ENCODE results near the gene TTLL1.

DNA sequence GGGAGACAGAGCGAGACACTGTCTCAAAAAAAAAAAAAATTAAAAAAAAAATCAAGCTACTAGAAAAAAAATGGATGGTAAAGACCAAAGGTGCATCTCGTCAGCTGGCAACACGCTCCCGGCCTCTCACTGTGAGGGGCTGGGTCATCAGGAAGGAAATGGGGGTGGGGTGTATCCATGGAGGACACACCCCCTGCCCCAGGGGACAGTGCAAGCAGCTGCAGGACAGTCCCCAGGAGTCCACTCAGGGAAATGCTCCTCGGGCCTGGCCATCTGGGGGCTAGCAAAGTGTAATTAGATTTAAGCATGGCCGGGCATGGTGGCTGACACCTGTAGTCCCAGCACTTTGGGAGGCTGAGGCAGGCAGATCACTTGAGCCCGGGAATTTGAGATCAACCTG lies 23.1 kb downstream of the TTLL1 start:
- TF ChIP-seq, protein P1, sequence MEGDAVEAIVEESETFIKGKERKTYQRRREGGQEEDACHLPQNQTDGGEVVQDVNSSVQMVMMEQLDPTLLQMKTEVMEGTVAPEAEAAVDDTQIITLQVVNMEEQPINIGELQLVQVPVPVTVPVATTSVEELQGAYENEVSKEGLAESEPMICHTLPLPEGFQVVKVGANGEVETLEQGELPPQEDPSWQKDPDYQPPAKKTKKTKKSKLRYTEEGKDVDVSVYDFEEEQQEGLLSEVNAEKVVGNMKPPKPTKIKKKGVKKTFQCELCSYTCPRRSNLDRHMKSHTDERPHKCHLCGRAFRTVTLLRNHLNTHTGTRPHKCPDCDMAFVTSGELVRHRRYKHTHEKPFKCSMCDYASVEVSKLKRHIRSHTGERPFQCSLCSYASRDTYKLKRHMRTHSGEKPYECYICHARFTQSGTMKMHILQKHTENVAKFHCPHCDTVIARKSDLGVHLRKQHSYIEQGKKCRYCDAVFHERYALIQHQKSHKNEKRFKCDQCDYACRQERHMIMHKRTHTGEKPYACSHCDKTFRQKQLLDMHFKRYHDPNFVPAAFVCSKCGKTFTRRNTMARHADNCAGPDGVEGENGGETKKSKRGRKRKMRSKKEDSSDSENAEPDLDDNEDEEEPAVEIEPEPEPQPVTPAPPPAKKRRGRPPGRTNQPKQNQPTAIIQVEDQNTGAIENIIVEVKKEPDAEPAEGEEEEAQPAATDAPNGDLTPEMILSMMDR (optimal IDR thresholded peaks at IDR 0.05 in 1 of 3, IDR thresholded peaks at IDR 0.05 in 1 of 3, conservative IDR thresholded peaks at IDR 0.05 in 1 of 3; ENCODE audit: extremely low read depth in 1 of 3, insufficient read depth in 2 of 3, low read length in 3 of 3), result no peak
- no peak for TF ChIP-seq EZH2 (IDR thresholded peaks at IDR 0.05; ENCODE audit: low read length)
